Measurements from ENCODE around the gene TUBA4B.

Gene TUBA4B

DNA sequence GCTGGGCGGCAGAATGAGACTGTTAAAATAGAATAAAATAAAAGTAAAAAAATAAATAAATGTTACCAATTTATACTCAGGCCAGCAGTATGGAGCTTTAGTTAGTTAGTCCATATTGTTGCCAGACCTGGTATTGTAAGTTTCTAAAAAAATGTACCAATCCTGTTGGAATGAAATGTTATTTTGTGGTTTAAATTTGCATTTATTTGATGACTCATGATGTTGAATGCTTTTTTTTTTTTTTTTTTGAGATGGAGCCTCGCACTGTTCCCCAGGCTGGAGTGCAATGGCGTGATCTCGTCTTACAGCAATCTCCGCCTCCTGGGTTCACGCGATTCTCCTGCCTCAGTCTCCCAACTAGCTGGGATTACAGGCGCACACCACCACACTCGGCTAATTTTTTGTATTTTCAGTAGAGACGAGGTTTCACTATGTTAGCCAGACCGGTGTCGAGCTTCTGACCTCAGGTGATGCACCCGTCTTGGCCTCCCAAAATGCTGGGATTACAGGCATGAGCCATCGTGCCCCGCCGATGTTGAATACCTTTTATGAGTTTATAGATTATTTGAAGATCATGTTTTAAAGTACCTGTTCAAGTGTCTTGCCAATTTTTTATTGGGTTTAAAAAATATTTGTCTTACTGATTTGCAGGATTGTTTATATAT is 61.9 kb downstream of the TUBA4B start:
- DNase-seq (ENCODE audit: low read depth, low spot score) = no peak

Data from activated CD4-positive, CD25-positive, alpha-beta regulatory T cell treated with anti-CD3 and anti-CD28 coated beads, Interleukin-2, amount 50 U/mL, for 16 hours (primary cell).